ENCODE data around the gene TICAM2. TPM values are rescaled to one million over a fixed set of nuclear protein-coding genes. Genes with fewer than 3 reads are reported as not detected.

The TICAM2 gene
- total RNA-seq, 1 experiment from 2014 or later: 0.24 TPM

DNA sequence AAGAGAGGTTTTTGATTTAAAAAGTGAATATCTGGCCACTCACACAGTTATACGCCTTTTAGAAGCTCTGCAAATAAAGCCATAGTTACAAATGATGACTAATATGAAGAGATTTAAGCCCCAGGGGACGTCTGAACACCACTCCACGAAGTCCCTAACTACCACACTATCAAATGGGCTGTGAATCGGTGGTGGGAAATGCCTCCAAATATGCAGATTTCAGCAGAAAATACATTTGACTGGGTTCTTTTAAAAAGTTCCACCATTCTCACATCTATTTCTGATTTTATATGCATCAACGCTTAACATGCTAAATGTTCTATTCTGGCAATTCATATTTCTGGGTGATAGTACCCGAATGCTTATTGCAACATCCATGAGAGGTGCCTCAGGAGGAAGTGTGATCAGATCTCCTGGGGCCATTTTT, 22.5 kb downstream of the TICAM2 start:
- DNase-seq: no peak
- Histone ChIP-seq H4K20me1 (ENCODE audit: control insufficient read depth, insufficient read depth, insufficient read length) (no peaks in the 10 kb centered on the region), H2BK12ac (ENCODE audit: insufficient read length, low read depth, low read length) (no peak overlapping the region), H2BK5ac (ENCODE audit: insufficient read length, low read length) (no peak overlapping the region), H2BK20ac (ENCODE audit: low read depth, low read length, poor library complexity, severe bottlenecking) (no peak overlapping the region), H3K9me3 (ENCODE audit: control insufficient read depth, low read depth, low read length) (no peaks in the 10 kb centered on the region), H3T11ph (ENCODE audit: low read length) (no peak overlapping the region), H3K23me2 (ENCODE audit: insufficient read length, low read depth, low read length, poor library complexity, severe bottlenecking) (no peaks in the 10 kb centered on the region), H3K4me2 (ENCODE audit: insufficient read depth, insufficient read length, low read length) (no peak overlapping the region), H3K27me3 (ENCODE audit: insufficient read depth, low read length) (no peaks in the 10 kb centered on the region), H3K27ac (ENCODE audit: insufficient read length, low read depth, low read length) (no peak overlapping the region), H3K14ac (ENCODE audit: insufficient read depth, low read length) (no peak overlapping the region), H3K56ac (ENCODE audit: insufficient read length, low read depth, low read length) (no peak overlapping the region), H3K4me1 (ENCODE audit: insufficient read depth, low read length) (no peaks in the 10 kb centered on the region), H2BK120ac (ENCODE audit: low read depth, low read length, poor library complexity, severe bottlenecking) (no peak overlapping the region), H3K79me2 (ENCODE audit: insufficient read depth, low read length) (no peaks in the 10 kb centered on the region), H3K4ac (ENCODE audit: low read depth, low read length) (no peak overlapping the region), H3K9ac (ENCODE audit: extremely low read depth, insufficient read length, low read length) (no peak overlapping the region), H2AK5ac (ENCODE audit: insufficient read length, low read length) (no peak overlapping the region), H4K91ac (ENCODE audit: insufficient read length, low read depth, low read length) (no peak overlapping the region), H2AFZ (ENCODE audit: low read length) (no peak overlapping the region), H3K23ac (ENCODE audit: insufficient read length, low read depth, low read length) (no peak overlapping the region), H3K79me1 (ENCODE audit: insufficient read depth, low read depth, low read length, poor library complexity, severe bottlenecking) (no peaks in the 10 kb centered on the region), H2BK15ac (ENCODE audit: low read depth, low read length) (no peak overlapping the region), H3K18ac (ENCODE audit: insufficient read length, low read depth, low read length) (no peak overlapping the region), H4K8ac (replicated peaks; ENCODE audit: insufficient read length, low read depth, low read length) (no peak overlapping the region), H4K5ac (ENCODE audit: insufficient read length, low read depth, low read length) (no peak overlapping the region)
- Mint-ChIP-seq H3K4me3 (no peak overlapping the region), H3K36me3 (ENCODE audit: insufficient read depth in 1 of 3, low read depth in 3 of 3) (0 out of 7 replicates have a peak, but pooled peaks cover 0 to 4% (median 0%) of the 10 kb centered on the region in 3 experiments), H3K9me3 (no peaks in the 10 kb centered on the region; a peak in 1 of 5 replicates), H3K4me1 (peaks cover 5% of the 10 kb centered on the region in 2 experiments; a peak in 2 of 4 replicates), H3K27me3 (ENCODE audit: low read depth) (no peaks in the 10 kb centered on the region), H3K27ac (no peak overlapping the region)
- TF ChIP-seq, protein P1, sequence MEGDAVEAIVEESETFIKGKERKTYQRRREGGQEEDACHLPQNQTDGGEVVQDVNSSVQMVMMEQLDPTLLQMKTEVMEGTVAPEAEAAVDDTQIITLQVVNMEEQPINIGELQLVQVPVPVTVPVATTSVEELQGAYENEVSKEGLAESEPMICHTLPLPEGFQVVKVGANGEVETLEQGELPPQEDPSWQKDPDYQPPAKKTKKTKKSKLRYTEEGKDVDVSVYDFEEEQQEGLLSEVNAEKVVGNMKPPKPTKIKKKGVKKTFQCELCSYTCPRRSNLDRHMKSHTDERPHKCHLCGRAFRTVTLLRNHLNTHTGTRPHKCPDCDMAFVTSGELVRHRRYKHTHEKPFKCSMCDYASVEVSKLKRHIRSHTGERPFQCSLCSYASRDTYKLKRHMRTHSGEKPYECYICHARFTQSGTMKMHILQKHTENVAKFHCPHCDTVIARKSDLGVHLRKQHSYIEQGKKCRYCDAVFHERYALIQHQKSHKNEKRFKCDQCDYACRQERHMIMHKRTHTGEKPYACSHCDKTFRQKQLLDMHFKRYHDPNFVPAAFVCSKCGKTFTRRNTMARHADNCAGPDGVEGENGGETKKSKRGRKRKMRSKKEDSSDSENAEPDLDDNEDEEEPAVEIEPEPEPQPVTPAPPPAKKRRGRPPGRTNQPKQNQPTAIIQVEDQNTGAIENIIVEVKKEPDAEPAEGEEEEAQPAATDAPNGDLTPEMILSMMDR (conservative IDR thresholded peaks at IDR 0.05): no peak
- no CpG with 5 or more reads among the region's 6 CpGs for WGBS (ENCODE audit: extremely low coverage, insufficient read length, low lambda C conversion rate)

Data from H9 (cell line).